Panc1 (cell line): ENCODE results near the gene RAD52. TPM values are rescaled to one million over a fixed set of nuclear protein-coding genes. Genes with fewer than 3 reads are reported as not detected.

ENCODE experiments used
- ATAC-seq: fragments of 200-7000 bp; cut with Tn5 transposase; 2 replicates; pipeline ENCODE4 v1.9.1; 2020; ENCODE audit warnings: mild to moderate bottlenecking, moderate library complexity
- BruUV-seq: library from RNA; stranded (reverse); fragments of 400-500 nt; replicated peaks from 2 replicates; lab custom pipeline; 2021; lab: Mats Ljungman, UMichigan
- CTCF ChIA-PET: fragments of 300-600 bp; sonication (Branson Sonifier 250); formaldehyde crosslinking; loops from one replicate; lab custom pipeline; 2022; ENCODE audit warnings: antibody characterized with exemption; lab: Charles Lee
- POLR2A ChIA-PET: fragments of 300-600 bp; sonication (Branson Sonifier 250); formaldehyde crosslinking; loops from one replicate; lab custom pipeline; 2022; ENCODE audit warnings: antibody characterized with exemption; lab: Charles Lee
- DNase-seq: peaks from one replicate; pipeline ENCODE4 v3.0.0-alpha.2; 2010; ENCODE audit warnings: low read depth, low spot score
- H3K27ac ChIP-seq: 2 replicates; pipeline ENCODE4 v1.5.1; 2011; ENCODE audit warnings: mild to moderate bottlenecking, low read length, inconsistent platforms
- H3K27me3 ChIP-seq: fragments of 200-500 bp; sonication (Bioruptor generic); 2 replicates; pipeline ENCODE4 v1.6.0; 2014; ENCODE audit warnings: low read length, inconsistent platforms; ENCODE audit not compliant: control insufficient read depth, insufficient read depth
- H3K36me3 ChIP-seq: fragments of 200-500 bp; sonication (Bioruptor generic); 2 replicates; pipeline ENCODE4 v1.5.1; 2014; ENCODE audit warnings: inconsistent platforms, mild to moderate bottlenecking, low read length, moderate library complexity; ENCODE audit not compliant: control insufficient read depth, insufficient read depth
- H3K4me1 ChIP-seq: 2 replicates; pipeline ENCODE4 v1.5.1; 2011; ENCODE audit warnings: inconsistent platforms, mild to moderate bottlenecking, low read length, moderate library complexity; ENCODE audit not compliant: control insufficient read depth, insufficient read depth
- H3K4me3 ChIP-seq, 2 experiments: 2 replicates each; pipeline ENCODE4 v1.5.1; 2011 to 2012; ENCODE audit warnings: low read depth in 2 of 2, low read length in 2 of 2, mild to moderate bottlenecking in 2 of 2, inconsistent platforms in 1 of 2, moderate library complexity in 1 of 2
- H3K9me3 ChIP-seq: fragments of 200-500 bp; sonication (Bioruptor generic); 2 replicates; pipeline ENCODE4 v1.5.1; 2014; ENCODE audit warnings: low read depth, mild to moderate bottlenecking, inconsistent platforms, low read length, moderate library complexity; ENCODE audit not compliant: control insufficient read depth, insufficient read depth
- CTCF ChIP-seq: fragments of 450-650 bp; IDR thresholded peaks from 2 replicates; pipeline ENCODE4 v1.5.1; 2017; ENCODE audit warnings: mild to moderate bottlenecking
- POLR2AphosphoS5 ChIP-seq: IDR thresholded peaks from 2 replicates; pipeline ENCODE4 v1.6.1; 2012; ENCODE audit warnings: mild to moderate bottlenecking, low read depth, low read length, moderate library complexity
- REST ChIP-seq, 2 experiments: IDR thresholded peaks; 2 replicates each; pipeline ENCODE4 v1.6.1; 2011 to 2012; ENCODE audit warnings: low read depth in 2 of 2, control low read depth in 1 of 2, low read length in 1 of 2, mild to moderate bottlenecking in 1 of 2, moderate library complexity in 1 of 2; ENCODE audit not compliant: insufficient read depth in 1 of 2
- SIN3A ChIP-seq: IDR thresholded peaks from 2 replicates; pipeline ENCODE4 v1.6.1; 2012; ENCODE audit warnings: low read depth, mild to moderate bottlenecking, low read length, moderate library complexity, borderline replicate concordance; ENCODE audit not compliant: insufficient read depth
- TCF7L2 ChIP-seq: IDR thresholded peaks from 2 replicates; pipeline ENCODE4 v1.6.1; 2011; ENCODE audit warnings: mild to moderate bottlenecking, low read depth, low read length, inconsistent platforms
- in situ Hi-C: cut with HindIII; loops from 2 replicates; pipeline ENCODE4 v1.10.0; 2016; ENCODE audit warnings: low sequenced_read_pairs, low pct_unique_long_range_greater_than_20kb
- intact Hi-C: fragments of 100-400 bp; cut with micrococcal nuclease; formaldehyde crosslinking; loops from one replicate; pipeline ENCODE4 v1.10.0; 2022; ENCODE audit not compliant: unreplicated experiment
- total RNA-seq: library from RNA; stranded (reverse); gene quantifications from one replicate; pipeline ENCODE4 v1.2.1, GENCODE V29; 2021; ENCODE audit not compliant: unreplicated experiment

RAD52 gene
- total RNA-seq, 1 experiment from 2014 or later: 15.8 TPM

GRCh38 chr12:896031-896430, 53.5 kb downstream of the RAD52 start:
- no peaks in the 10 kb centered on the region for H3K27me3 ChIP-seq
- no peak for ATAC-seq
- TSS peak; percentile 39 for BruUV-seq
- H3K4me3 ChIP-seq: no peak overlapping the region
- no peak for TF ChIP-seq CTCF
- TF ChIP-seq SIN3A: no peak
- TF ChIP-seq REST (IDR thresholded peaks at IDR 0.05; ENCODE audit: insufficient read depth in 1 of 2, low read depth in 2 of 2, low read length in 1 of 2): no peak
- no peak for TF ChIP-seq POLR2AphosphoS5
- no peak for TF ChIP-seq TCF7L2
- H3K9me3 ChIP-seq: no peaks in the 10 kb centered on the region
- no peak for DNase-seq
- intact Hi-C loops: no loop called here
- peaks cover 32% of the 10 kb centered on the region for H3K36me3 ChIP-seq
- CTCF ChIA-PET: no interaction called here
- POLR2A ChIA-PET: no interaction called here
- in situ Hi-C loops: no loop called here
- H3K4me1 ChIP-seq: no peaks in the 10 kb centered on the region
- no peak overlapping the region for H3K27ac ChIP-seq

GRCh38 chr12:894226-894625, 55.3 kb downstream of the RAD52 start:
- ChIA-PET POLR2A (no interaction called here), CTCF (no interaction called here)
- intact Hi-C loops: no loop called here
- no peaks in the 10 kb centered on the region for H3K9me3 ChIP-seq
- no peaks in the 10 kb centered on the region for H3K4me1 ChIP-seq
- peaks cover 33% of the 10 kb centered on the region for H3K36me3 ChIP-seq
- ATAC-seq (no peak), DNase-seq (no peak)
- no TSS peak for BruUV-seq
- in situ Hi-C loops: no loop called here
- TF ChIP-seq SIN3A (no peak), CTCF (no peak), REST (IDR thresholded peaks at IDR 0.05; ENCODE audit: insufficient read depth in 1 of 2, low read depth in 2 of 2, low read length in 1 of 2) (no peak), POLR2AphosphoS5 (no peak), TCF7L2 (no peak)
- no peaks in the 10 kb centered on the region for H3K27me3 ChIP-seq
- no peak overlapping the region for H3K27ac ChIP-seq
- no peak overlapping the region for H3K4me3 ChIP-seq
